Measurements from ENCODE around the gene SURF1.
A peak's percentile ranks its signal among the peaks of the same experiment; 100 is the strongest.

SURF1 gene

GRCh38 chr9:133347515-133347984 lies 8.7 kb downstream of the SURF1 start:
- peak; percentile 80 for DNase-seq (ENCODE audit: low spot score)
- no peak for TF ChIP-seq CTCF (IDR thresholded peaks at IDR 0.05; ENCODE audit: extremely low read depth, missing control alignments)

- TF ChIP-seq CTCF (IDR thresholded peaks at IDR 0.05; ENCODE audit: extremely low read depth, missing control alignments), result no peak
Measured at GRCh38 chr9:133346021-133346785, 10.1 kb downstream of the SURF1 start.

GRCh38 chr9:133345596-133345995 lies 10.7 kb downstream of the SURF1 start:
- DNase-seq (ENCODE audit: low spot score), result no peak
- TF ChIP-seq CTCF (IDR thresholded peaks at IDR 0.05; ENCODE audit: extremely low read depth, missing control alignments), result no peak

More at GRCh38 chr9:133346021-133346785, 10.1 kb downstream of the SURF1 start:
- no peak for DNase-seq (ENCODE audit: low spot score)

- no peak for DNase-seq (ENCODE audit: low spot score)
- TF ChIP-seq CTCF (IDR thresholded peaks at IDR 0.05; ENCODE audit: extremely low read depth, missing control alignments), result no peak
Measured at GRCh38 chr9:133344979-133345378, 11.3 kb downstream of the SURF1 start.

GRCh38 chr9:133344071-133344470 lies 12.2 kb downstream of the SURF1 start:
- DNase-seq (ENCODE audit: low spot score), result no peak
- no peak for TF ChIP-seq CTCF (IDR thresholded peaks at IDR 0.05; ENCODE audit: extremely low read depth, missing control alignments)

- TF ChIP-seq CTCF (IDR thresholded peaks at IDR 0.05; ENCODE audit: extremely low read depth, missing control alignments), result no peak
- DNase-seq (ENCODE audit: low spot score), result no peak
Measured at GRCh38 chr9:133342570-133342969, 13.7 kb downstream of the SURF1 start.

GRCh38 chr9:133342069-133342406 lies 14.2 kb downstream of the SURF1 start:
- TF ChIP-seq CTCF (IDR thresholded peaks at IDR 0.05; ENCODE audit: extremely low read depth, missing control alignments), result no peak
- DNase-seq (ENCODE audit: low spot score), result no peak

All from GM20000 (cell line).